CD8-positive, alpha-beta memory T cell (primary cell): Measurements from ENCODE around the gene COG1. TPM values are rescaled to one million over a fixed set of nuclear protein-coding genes. Genes with fewer than 3 reads are reported as not detected.

Experiments
- CTCF ChIA-PET: fragments of 350-600 bp; sonication (Branson Sonifier 250); formaldehyde crosslinking; loops from one replicate; lab custom pipeline; 2021; ENCODE audit warnings: antibody characterized with exemption; lab: Charles Lee
- POLR2A ChIA-PET: fragments of 350-600 bp; sonication (Branson Sonifier 250); formaldehyde crosslinking; loops from one replicate; lab custom pipeline; 2021; ENCODE audit warnings: antibody characterized with exemption; lab: Charles Lee
- DNase-seq, 5 donors: peaks; one replicate each; pipeline versions ENCODE4 v3.0.0 to v3.0.0-alpha.2; 2020 to 2022; ENCODE audit warnings: mixed read lengths in 1 of 5
- H3K27ac ChIP-seq: one replicate; pipeline ENCODE4 v1.7.0; 2013; ENCODE audit warnings: low read depth, mild to moderate bottlenecking, low read length, moderate library complexity
- H3K27me3 ChIP-seq: 2 replicates; pipeline ENCODE4 v1.7.0; 2013; ENCODE audit warnings: low read length, mild to moderate bottlenecking; ENCODE audit not compliant: insufficient read depth, poor library complexity, severe bottlenecking
- H3K36me3 ChIP-seq: 2 replicates; pipeline ENCODE4 v1.7.0; 2013; ENCODE audit warnings: mild to moderate bottlenecking, low read length, moderate library complexity; ENCODE audit not compliant: insufficient read depth
- H3K4me1 ChIP-seq: 2 replicates; pipeline ENCODE4 v1.7.0; 2013; ENCODE audit warnings: mild to moderate bottlenecking, low read length, moderate library complexity; ENCODE audit not compliant: insufficient read depth
- H3K4me3 ChIP-seq: 2 replicates; pipeline ENCODE4 v1.7.0; 2013; ENCODE audit warnings: mild to moderate bottlenecking, low read length
- H3K9me3 ChIP-seq: 2 replicates; pipeline ENCODE4 v1.7.0; 2013; ENCODE audit warnings: mild to moderate bottlenecking, low read length
- H3K27ac Mint-ChIP-seq, 8 donors: one replicate each; pipeline ENCODE4 v1.8.0; 2020 to 2021; ENCODE audit warnings: mixed read lengths in 8 of 8, mild to moderate bottlenecking in 6 of 8, inconsistent platforms in 3 of 8, moderate library complexity in 3 of 8
- H3K27me3 Mint-ChIP-seq, 2 donors: one replicate each; pipeline ENCODE4 v1.8.0; 2020 to 2021; ENCODE audit warnings: mixed read lengths in 2 of 2, mild to moderate bottlenecking in 1 of 2, moderate library complexity in 1 of 2
- H3K36me3 Mint-ChIP-seq, 3 donors: one replicate each; pipeline ENCODE4 v1.8.0; 2020 to 2021; ENCODE audit warnings: mixed read lengths in 3 of 3, inconsistent platforms in 1 of 3, mild to moderate bottlenecking in 1 of 3
- H3K4me1 Mint-ChIP-seq, 3 donors: one replicate each; pipeline ENCODE4 v1.8.0; 2020 to 2021; ENCODE audit warnings: mixed read lengths in 3 of 3, inconsistent platforms in 1 of 3, mild to moderate bottlenecking in 1 of 3
- H3K4me3 Mint-ChIP-seq, 7 donors: one replicate each; pipeline ENCODE4 v1.8.0; 2020 to 2021; ENCODE audit warnings: mixed read lengths in 7 of 7, mild to moderate bottlenecking in 6 of 7, moderate library complexity in 4 of 7, inconsistent platforms in 2 of 7
- H3K9me3 Mint-ChIP-seq, 5 donors: one replicate each; pipeline ENCODE4 v1.8.0; 2020 to 2022; ENCODE audit warnings: mixed read lengths in 5 of 5, mild to moderate bottlenecking in 3 of 5, moderate library complexity in 2 of 5, inconsistent platforms in 1 of 5
- polyA plus RNA-seq: library from polyadenylated mRNA; unstranded; fragments of 300-500 nt; fragmentation: Illumina TruSeq; gene quantifications from one replicate; pipeline ENCODE4 v1.2.3, GENCODE V29; 2021
- total RNA-seq, 2 experiments: library from RNA; stranded (reverse); gene quantifications; one replicate each; pipeline ENCODE4 v1.2.3, GENCODE V29; 2021

Gene COG1
- total and polyA plus RNA-seq, 3 experiments from 2014 or later: 24.0 to 26.5 (median 24.6) TPM

- CTCF ChIA-PET: interaction anchor here (1.4 to 2.9 kb wide), 2 partner anchors 12 to 38 kb away, joined by 5 to 9 read pairs; no protein-coding TSS in a partner anchor
- Histone ChIP-seq H3K9me3 (no peaks in the 10 kb centered on the region), H3K4me1 (peaks cover 56% of the 10 kb centered on the region), H3K27me3 (no peaks in the 10 kb centered on the region), H3K36me3 (no peaks in the 10 kb centered on the region), H3K27ac (no peak overlapping the region), H3K4me3 (no peak overlapping the region)
- H3K4me3 Mint-ChIP-seq: peak overlapping the region; percentile 3 to 60 (median 49)
- no peaks in the 10 kb centered on the region for H3K9me3 Mint-ChIP-seq
- peaks cover 0 to 25% (median 0%) of the 10 kb centered on the region in 3 donors for H3K36me3 Mint-ChIP-seq
- no peaks in the 10 kb centered on the region for H3K27me3 Mint-ChIP-seq
- peaks cover 71 to 81% (median 76%) of the 10 kb centered on the region in 3 donors for H3K4me1 Mint-ChIP-seq
- POLR2A ChIA-PET: no interaction called here
- peak overlapping the region; percentile 5 to 82 (median 68) for H3K27ac Mint-ChIP-seq
- peak in 1 of 5 donors; percentile 17 for DNase-seq
These were observed 35.9 kb downstream of the COG1 start for GRCh38 chr17:73228748-73229236.

- no peaks in the 10 kb centered on the region for H3K27me3 Mint-ChIP-seq
These were observed 37.2 kb downstream of the COG1 start for GRCh38 chr17:73230088-73230487.

DNA sequence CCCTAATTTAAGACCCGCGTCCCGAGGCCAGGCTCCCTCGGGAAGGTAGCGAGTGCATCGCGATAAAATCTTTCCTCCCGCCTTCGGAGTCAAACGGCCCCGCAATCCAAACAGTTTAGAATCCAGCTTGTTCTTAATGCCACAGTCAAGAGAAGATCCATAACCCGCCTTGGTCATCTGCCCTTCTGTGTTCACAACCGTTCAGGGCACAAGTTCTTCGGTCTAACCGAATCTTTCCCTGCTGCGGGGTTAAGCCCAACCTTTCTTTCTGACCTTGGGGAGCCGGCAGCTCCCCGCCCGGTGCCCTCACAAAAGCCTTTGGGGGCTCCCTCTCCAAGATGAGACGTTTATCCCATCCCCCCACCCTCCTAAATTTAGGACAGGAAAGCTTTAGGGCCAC lies 38.5 kb downstream of the COG1 start:
- Mint-ChIP-seq H3K36me3 (peaks cover 4 to 29% (median 5%) of the 10 kb centered on the region in 3 donors), H3K27ac (peak overlapping the region; percentile 40 to 98 (median 94)), H3K27me3 (no peaks in the 10 kb centered on the region), H3K9me3 (no peaks in the 10 kb centered on the region), H3K4me3 (peak overlapping the region; percentile 95 to 97 (median 96)), H3K4me1 (peaks cover 67 to 83% (median 73%) of the 10 kb centered on the region in 3 donors)
- ChIA-PET CTCF (interaction anchor here (0.9 to 2.8 kb wide), 9 partner anchors 16 to 506 kb away, joined by 3 to 14 read pairs (median 6); partner anchors contain the start of genes CDC42EP4 and COG1), POLR2A (interaction anchor here (1.1 to 2.0 kb wide), 3 partner anchors 19 to 39 kb away, joined by 5 to 14 read pairs (median 12); no protein-coding TSS in a partner anchor)
- no peak for DNase-seq
- H3K9me3 ChIP-seq: no peaks in the 10 kb centered on the region
- H3K4me3 ChIP-seq: peak overlapping the region; percentile 87
- H3K4me1 ChIP-seq: peaks cover 57% of the 10 kb centered on the region
- H3K27ac ChIP-seq: peak overlapping the region; percentile 80
- H3K27me3 ChIP-seq: no peaks in the 10 kb centered on the region
- no peaks in the 10 kb centered on the region for H3K36me3 ChIP-seq

More at GRCh38 chr17:73230088-73230487, 37.2 kb downstream of the COG1 start:
- Histone ChIP-seq H3K4me1 (peaks cover 57% of the 10 kb centered on the region), H3K27me3 (no peaks in the 10 kb centered on the region), H3K27ac (no peak overlapping the region), H3K36me3 (no peaks in the 10 kb centered on the region), H3K9me3 (no peaks in the 10 kb centered on the region), H3K4me3 (no peak overlapping the region)
- no peak for DNase-seq
- H3K4me3 Mint-ChIP-seq: peak overlapping the region; percentile 95 to 97 (median 96)
- ChIA-PET POLR2A (no interaction called here), CTCF (interaction anchor here (2.8 kb wide), 1 partner anchor 14 kb away, joined by 14 read pairs; no protein-coding TSS in a partner anchor)
- H3K36me3 Mint-ChIP-seq: peaks cover 0 to 24% (median 0%) of the 10 kb centered on the region in 3 donors
- peaks cover 66 to 85% (median 71%) of the 10 kb centered on the region in 3 donors for H3K4me1 Mint-ChIP-seq
- no peaks in the 10 kb centered on the region for H3K9me3 Mint-ChIP-seq
- H3K27ac Mint-ChIP-seq: peak overlapping the region in 7 of 8 donors; percentile 23 to 96 (median 66)

DNA sequence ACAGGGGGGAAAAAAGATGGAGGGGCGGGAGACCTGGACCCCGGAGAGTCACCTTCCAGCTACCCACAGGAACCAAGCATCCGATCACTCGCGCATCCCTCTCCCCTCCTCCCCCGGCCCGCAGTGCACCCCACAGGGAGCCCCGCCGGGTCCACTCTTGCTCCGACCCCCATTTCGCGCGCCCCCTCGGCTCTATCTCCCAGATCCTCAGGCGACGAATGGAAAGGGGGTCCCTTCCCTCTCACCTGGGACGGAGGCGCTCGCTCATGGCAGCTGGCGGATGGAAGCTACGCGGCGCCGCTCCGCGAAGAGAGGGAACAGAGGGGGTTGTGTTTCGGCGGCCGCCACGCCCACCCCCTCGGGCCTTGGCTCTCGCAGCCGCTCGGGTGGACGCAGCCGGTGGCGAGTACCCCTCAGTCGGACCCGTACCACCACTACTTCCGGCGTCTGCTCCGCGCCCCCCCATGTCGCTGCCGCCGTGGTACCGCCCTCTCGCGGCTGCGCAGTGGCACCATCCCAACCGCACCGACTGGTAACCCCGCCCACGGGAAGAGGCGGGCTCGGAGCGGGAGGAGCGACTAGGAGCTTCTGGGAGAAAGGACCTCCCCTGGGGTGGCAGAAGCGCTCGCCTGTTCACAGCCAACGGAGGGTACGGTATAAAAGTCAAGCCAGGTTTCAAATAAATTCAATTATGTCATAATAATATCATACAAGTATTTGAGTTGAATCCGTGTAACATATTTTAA lies 39.2 kb downstream of the COG1 start:
- no peaks in the 10 kb centered on the region for H3K36me3 ChIP-seq
- H3K4me1 ChIP-seq: peaks cover 53% of the 10 kb centered on the region
- Mint-ChIP-seq H3K36me3 (peaks cover 4 to 29% (median 6%) of the 10 kb centered on the region in 3 donors), H3K27ac (peak overlapping the region; percentile 82 to 99 (median 97)), H3K9me3 (no peaks in the 10 kb centered on the region), H3K4me1 (peaks cover 62 to 83% (median 73%) of the 10 kb centered on the region in 3 donors), H3K4me3 (peak overlapping the region; percentile 95 to 97 (median 96)), H3K27me3 (no peaks in the 10 kb centered on the region)
- H3K27ac ChIP-seq: peak overlapping the region; percentile 80
- ChIA-PET CTCF (interaction anchor here (0.7 to 2.8 kb wide), 14 partner anchors 11 to 506 kb away, joined by 3 to 14 read pairs (median 5); partner anchors contain the start of genes CDC42EP4 and COG1), POLR2A (interaction anchor here (0.7 to 2.0 kb wide), 8 partner anchors 11 to 505 kb away, joined by 3 to 14 read pairs (median 4); no protein-coding TSS in a partner anchor)
- H3K27me3 ChIP-seq: no peaks in the 10 kb centered on the region
- H3K4me3 ChIP-seq: peak overlapping the region; percentile 87
- H3K9me3 ChIP-seq: no peaks in the 10 kb centered on the region
- peak; percentile 94 to 97 (median 95) for DNase-seq

DNA sequence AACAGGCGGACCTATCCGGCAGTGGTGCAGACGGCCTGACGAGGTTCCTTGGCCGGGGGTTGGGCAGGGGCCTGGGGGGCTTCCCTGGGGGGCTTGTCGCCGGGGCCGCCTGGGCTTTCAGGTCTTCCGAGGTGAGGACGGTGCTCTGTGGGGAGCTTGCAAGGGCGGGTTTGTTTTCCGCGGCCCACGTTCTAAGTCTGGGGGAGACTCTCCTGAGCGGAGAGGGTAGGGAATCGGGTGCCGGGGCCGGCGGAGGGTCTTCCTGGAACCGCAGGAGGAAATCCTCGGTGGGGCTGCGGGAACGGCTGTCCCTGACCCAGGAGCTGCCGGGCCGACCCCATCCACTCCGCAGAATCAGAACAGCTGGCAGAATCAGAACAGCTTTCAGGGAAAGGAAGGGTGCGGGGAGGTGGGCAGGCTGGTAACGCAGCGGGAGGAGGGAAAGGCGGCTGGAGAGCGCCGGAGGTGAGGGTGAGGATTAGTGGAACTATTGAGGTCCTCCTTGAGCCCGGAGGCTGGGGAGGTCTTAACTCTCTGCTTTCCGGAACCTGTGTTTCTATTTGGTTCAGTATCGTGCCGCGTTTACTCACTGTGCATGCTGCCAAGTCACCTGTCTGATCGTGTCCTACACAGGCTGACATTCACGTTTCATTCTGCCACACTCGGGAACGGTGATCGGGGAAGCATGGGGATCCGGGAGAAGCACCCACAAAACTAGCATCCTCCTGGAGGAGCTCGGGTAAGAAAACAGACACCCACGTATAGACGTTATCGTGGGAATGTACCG lies 39.9 kb downstream of the COG1 start:
- no peaks in the 10 kb centered on the region for H3K27me3 ChIP-seq
- Mint-ChIP-seq H3K36me3 (peaks cover 4 to 33% (median 6%) of the 10 kb centered on the region in 3 donors), H3K4me3 (peak overlapping the region; percentile 95 to 97 (median 96)), H3K9me3 (no peaks in the 10 kb centered on the region), H3K27ac (peak overlapping the region; percentile 82 to 99 (median 97)), H3K27me3 (no peaks in the 10 kb centered on the region), H3K4me1 (peaks cover 61 to 83% (median 73%) of the 10 kb centered on the region in 3 donors)
- H3K36me3 ChIP-seq: no peaks in the 10 kb centered on the region
- CTCF ChIA-PET: interaction anchor here (0.7 to 2.8 kb wide), 11 partner anchors 10 to 507 kb away, joined by 3 to 14 read pairs (median 5); partner anchors contain the start of genes CDC42EP4 and COG1
- H3K9me3 ChIP-seq: no peaks in the 10 kb centered on the region
- peaks cover 53% of the 10 kb centered on the region for H3K4me1 ChIP-seq
- peak in 2 of 5 donors; percentile 6 to 52 for DNase-seq
- H3K27ac ChIP-seq: peak overlapping the region; percentile 80
- POLR2A ChIA-PET: interaction anchor here (0.7 to 2.0 kb wide), 7 partner anchors 12 to 506 kb away, joined by 3 to 14 read pairs (median 3); no protein-coding TSS in a partner anchor
- peak overlapping the region; percentile 87 for H3K4me3 ChIP-seq

GRCh38 chr17:73234736-73235135 lies 41.9 kb downstream of the COG1 start:
- ChIA-PET CTCF (interaction anchor here (1.0 kb wide), 2 partner anchors 21 to 508 kb away, joined by 4 to 5 read pairs; no protein-coding TSS in a partner anchor), POLR2A (no interaction called here)
- Mint-ChIP-seq H3K9me3 (no peaks in the 10 kb centered on the region), H3K4me3 (peak overlapping the region in 2 of 7 donors; percentile 24 to 51), H3K27ac (no peak overlapping the region), H3K36me3 (peaks cover 4 to 35% (median 6%) of the 10 kb centered on the region in 3 donors), H3K4me1 (peaks cover 59 to 83% (median 74%) of the 10 kb centered on the region in 3 donors), H3K27me3 (no peaks in the 10 kb centered on the region)
- H3K27me3 ChIP-seq: no peaks in the 10 kb centered on the region
- H3K4me1 ChIP-seq: peaks cover 53% of the 10 kb centered on the region
- H3K36me3 ChIP-seq: no peaks in the 10 kb centered on the region
- H3K9me3 ChIP-seq: no peaks in the 10 kb centered on the region
- DNase-seq: no peak
- H3K27ac ChIP-seq: no peak overlapping the region
- H3K4me3 ChIP-seq: no peak overlapping the region

GRCh38 chr17:73237714-73238113 lies 44.9 kb downstream of the COG1 start:
- Mint-ChIP-seq H3K4me1 (peaks cover 49 to 82% (median 68%) of the 10 kb centered on the region in 3 donors), H3K27ac (peak overlapping the region; percentile 51 to 85 (median 70)), H3K9me3 (no peaks in the 10 kb centered on the region), H3K36me3 (peaks cover 4 to 48% (median 6%) of the 10 kb centered on the region in 3 donors), H3K4me3 (peak overlapping the region in 6 of 7 donors; percentile 26 to 60 (median 44)), H3K27me3 (no peaks in the 10 kb centered on the region)
- no peaks in the 10 kb centered on the region for H3K36me3 ChIP-seq
- no peaks in the 10 kb centered on the region for H3K9me3 ChIP-seq
- H3K27me3 ChIP-seq: no peaks in the 10 kb centered on the region
- peak in 1 of 5 donors; percentile 17 for DNase-seq
- H3K4me3 ChIP-seq: no peak overlapping the region
- no peak overlapping the region for H3K27ac ChIP-seq
- ChIA-PET CTCF (interaction anchor here (2.3 kb wide), 1 partner anchor 18 kb away, joined by 6 read pairs; no protein-coding TSS in a partner anchor), POLR2A (no interaction called here)
- peaks cover 34% of the 10 kb centered on the region for H3K4me1 ChIP-seq
